Astrocyte (in vitro differentiated cells and primary cell): ENCODE measurements around the gene SLC29A1. TPM values are rescaled to one million over a fixed set of nuclear protein-coding genes. Genes with fewer than 3 reads are reported as not detected.

Experiments
- DNase-seq: peaks from one replicate; pipeline ENCODE4 v3.0.0-alpha.2; 2010; ENCODE audit warnings: low read depth
- FAIRE-seq: peaks from 2 replicates; lab custom pipeline; 2011; peaks lifted over from hg19 to GRCh38; lab: Jason Lieb, UNC
- H2AFZ ChIP-seq: 2 replicates; pipeline ENCODE4 v1.6.0; 2012; ENCODE audit warnings: low read depth, low read length, inconsistent platforms
- H3K27ac ChIP-seq: 2 replicates; pipeline ENCODE4 v1.5.1; 2011; ENCODE audit warnings: low read depth, low read length, inconsistent platforms
- H3K27me3 ChIP-seq: 2 replicates; pipeline ENCODE4 v1.6.0; 2011; ENCODE audit warnings: low read length, inconsistent platforms; ENCODE audit not compliant: insufficient read depth
- H3K36me3 ChIP-seq: 2 replicates; pipeline ENCODE4 v1.5.1; 2011; ENCODE audit warnings: low read length, inconsistent platforms; ENCODE audit not compliant: insufficient read depth
- H3K4me1 ChIP-seq: 2 replicates; pipeline ENCODE4 v1.5.1; 2011; ENCODE audit warnings: low read length, inconsistent platforms; ENCODE audit not compliant: insufficient read depth
- H3K4me2 ChIP-seq: 2 replicates; pipeline ENCODE4 v1.6.0; 2012; ENCODE audit warnings: low read length, inconsistent platforms
- H3K4me3 ChIP-seq: 2 replicates; pipeline ENCODE4 v1.5.1; 2011; ENCODE audit warnings: low read depth, mild to moderate bottlenecking, low read length, inconsistent platforms; ENCODE audit not compliant: insufficient read depth
- H3K79me2 ChIP-seq: 2 replicates; pipeline ENCODE4 v1.6.0; 2012; ENCODE audit warnings: mild to moderate bottlenecking, low read length, inconsistent platforms; ENCODE audit not compliant: insufficient read depth
- H3K9ac ChIP-seq: 2 replicates; pipeline ENCODE4 v1.6.0; 2012; ENCODE audit warnings: mild to moderate bottlenecking, low read length, inconsistent platforms
- H3K9me3 ChIP-seq: 2 replicates; pipeline ENCODE4 v1.5.1; 2012; ENCODE audit warnings: low read depth, mild to moderate bottlenecking, low read length, inconsistent platforms; ENCODE audit not compliant: insufficient read depth
- H4K20me1 ChIP-seq: 2 replicates; pipeline ENCODE4 v1.6.0; 2012; ENCODE audit warnings: low read length, inconsistent platforms; ENCODE audit not compliant: insufficient read depth
- H3K27ac Mint-ChIP-seq: one replicate; pipeline ENCODE4 v1.8.0; 2021; ENCODE audit warnings: mild to moderate bottlenecking, mixed read lengths; ENCODE audit not compliant: unreplicated experiment
- H3K27me3 Mint-ChIP-seq: one replicate; pipeline ENCODE4 v1.8.0; 2021; ENCODE audit warnings: low read depth, mixed read lengths; ENCODE audit not compliant: unreplicated experiment
- H3K36me3 Mint-ChIP-seq: one replicate; pipeline ENCODE4 v1.8.0; 2021; ENCODE audit warnings: low read depth, mixed read lengths; ENCODE audit not compliant: unreplicated experiment
- H3K4me1 Mint-ChIP-seq: one replicate; pipeline ENCODE4 v1.8.0; 2021; ENCODE audit warnings: low read depth, mixed read lengths; ENCODE audit not compliant: unreplicated experiment
- H3K4me3 Mint-ChIP-seq: one replicate; pipeline ENCODE4 v1.8.0; 2021; ENCODE audit warnings: mild to moderate bottlenecking, moderate library complexity, mixed read lengths; ENCODE audit not compliant: unreplicated experiment
- H3K9me3 Mint-ChIP-seq: one replicate; pipeline ENCODE4 v1.8.0; 2021; ENCODE audit warnings: mild to moderate bottlenecking, mixed read lengths; ENCODE audit not compliant: unreplicated experiment
- EZH2 ChIP-seq: IDR thresholded peaks from 2 replicates; pipeline ENCODE4 v1.6.1; 2012; ENCODE audit warnings: mild to moderate bottlenecking, low read length, inconsistent platforms; ENCODE audit not compliant: insufficient read depth
- total RNA-seq: library from RNA; stranded (reverse); gene quantifications from 2 replicates; pipeline ENCODE4 v1.2.1, GENCODE V29; 2021
- TF ChIP-seq, protein P1 (sequence below): IDR thresholded peaks from 2 replicates; pipeline ENCODE4 v1.5.1; 2011; ENCODE audit warnings: low read depth, mild to moderate bottlenecking, inconsistent platforms, low read length, moderate library complexity; ENCODE audit not compliant: insufficient read depth

SLC29A1 gene
- total RNA-seq, 1 donor from 2014 or later = 15.3 TPM

- H4K20me1 ChIP-seq = no peaks in the 10 kb centered on the region
- H3K36me3 ChIP-seq = no peaks in the 10 kb centered on the region
- Mint-ChIP-seq H3K36me3 (no peaks in the 10 kb centered on the region), H3K9me3 (no peaks in the 10 kb centered on the region), H3K4me1 (peaks cover 7% of the 10 kb centered on the region), H3K27ac (no peak overlapping the region), H3K27me3 (peaks cover 2% of the 10 kb centered on the region), H3K4me3 (peak overlapping the region; percentile 60)
- H3K4me3 ChIP-seq = no peak overlapping the region
- no peaks in the 10 kb centered on the region for H3K4me1 ChIP-seq
- H3K79me2 ChIP-seq = no peaks in the 10 kb centered on the region
- no peak overlapping the region for H3K27ac ChIP-seq
- H3K9ac ChIP-seq = no peak overlapping the region
- DNase-seq (no peak), FAIRE-seq (no peak)
- H3K27me3 ChIP-seq = no peaks in the 10 kb centered on the region
- no peaks in the 10 kb centered on the region for H3K9me3 ChIP-seq
- no peak overlapping the region for H2AFZ ChIP-seq
- TF ChIP-seq EZH2 = no peak
- TF ChIP-seq, protein P1, sequence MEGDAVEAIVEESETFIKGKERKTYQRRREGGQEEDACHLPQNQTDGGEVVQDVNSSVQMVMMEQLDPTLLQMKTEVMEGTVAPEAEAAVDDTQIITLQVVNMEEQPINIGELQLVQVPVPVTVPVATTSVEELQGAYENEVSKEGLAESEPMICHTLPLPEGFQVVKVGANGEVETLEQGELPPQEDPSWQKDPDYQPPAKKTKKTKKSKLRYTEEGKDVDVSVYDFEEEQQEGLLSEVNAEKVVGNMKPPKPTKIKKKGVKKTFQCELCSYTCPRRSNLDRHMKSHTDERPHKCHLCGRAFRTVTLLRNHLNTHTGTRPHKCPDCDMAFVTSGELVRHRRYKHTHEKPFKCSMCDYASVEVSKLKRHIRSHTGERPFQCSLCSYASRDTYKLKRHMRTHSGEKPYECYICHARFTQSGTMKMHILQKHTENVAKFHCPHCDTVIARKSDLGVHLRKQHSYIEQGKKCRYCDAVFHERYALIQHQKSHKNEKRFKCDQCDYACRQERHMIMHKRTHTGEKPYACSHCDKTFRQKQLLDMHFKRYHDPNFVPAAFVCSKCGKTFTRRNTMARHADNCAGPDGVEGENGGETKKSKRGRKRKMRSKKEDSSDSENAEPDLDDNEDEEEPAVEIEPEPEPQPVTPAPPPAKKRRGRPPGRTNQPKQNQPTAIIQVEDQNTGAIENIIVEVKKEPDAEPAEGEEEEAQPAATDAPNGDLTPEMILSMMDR = no peak
- no peak overlapping the region for H3K4me2 ChIP-seq
Measured at GRCh38 chr6:44202332-44202971, 20.9 kb upstream of the SLC29A1 start.

- peaks cover 7% of the 10 kb centered on the region for H3K4me1 Mint-ChIP-seq
- TF ChIP-seq, protein P1 = no peak
- TF ChIP-seq EZH2 = no peak
- H3K27ac Mint-ChIP-seq = no peak overlapping the region
- Histone ChIP-seq H3K36me3 (no peaks in the 10 kb centered on the region), H3K27ac (no peak overlapping the region), H3K4me2 (no peak overlapping the region), H3K79me2 (no peaks in the 10 kb centered on the region), H2AFZ (no peak overlapping the region), H3K9me3 (no peaks in the 10 kb centered on the region), H3K9ac (no peak overlapping the region), H4K20me1 (no peaks in the 10 kb centered on the region), H3K4me1 (no peaks in the 10 kb centered on the region), H3K4me3 (no peak overlapping the region), H3K27me3 (no peaks in the 10 kb centered on the region)
- peaks cover 2% of the 10 kb centered on the region for H3K27me3 Mint-ChIP-seq
- DNase-seq (no peak), FAIRE-seq (no peak)
- no peaks in the 10 kb centered on the region for H3K9me3 Mint-ChIP-seq
- no peaks in the 10 kb centered on the region for H3K36me3 Mint-ChIP-seq
- H3K4me3 Mint-ChIP-seq = no peak overlapping the region
Measured at GRCh38 chr6:44202972-44203750, 20.2 kb upstream of the SLC29A1 start.

- H3K27me3 ChIP-seq = no peaks in the 10 kb centered on the region
- no peaks in the 10 kb centered on the region for H3K9me3 ChIP-seq
- DNase-seq (no peak), FAIRE-seq (no peak)
- H3K27me3 Mint-ChIP-seq = peaks cover 6% of the 10 kb centered on the region
- no peak overlapping the region for H3K27ac Mint-ChIP-seq
- no peaks in the 10 kb centered on the region for H3K9me3 Mint-ChIP-seq
- TF ChIP-seq EZH2 = no peak
- TF ChIP-seq, protein P1 = no peak
- H3K4me3 Mint-ChIP-seq = no peak overlapping the region
- H3K4me1 Mint-ChIP-seq = peaks cover 7% of the 10 kb centered on the region
- H3K4me2 ChIP-seq = no peak overlapping the region
- H2AFZ ChIP-seq = no peak overlapping the region
- H3K79me2 ChIP-seq = no peaks in the 10 kb centered on the region
- H4K20me1 ChIP-seq = no peaks in the 10 kb centered on the region
- no peaks in the 10 kb centered on the region for H3K36me3 Mint-ChIP-seq
- no peak overlapping the region for H3K9ac ChIP-seq
- H3K27ac ChIP-seq = no peak overlapping the region
- no peaks in the 10 kb centered on the region for H3K36me3 ChIP-seq
- H3K4me1 ChIP-seq = no peaks in the 10 kb centered on the region
- H3K4me3 ChIP-seq = no peak overlapping the region
Measured at GRCh38 chr6:44203955-44204354, 19.4 kb upstream of the SLC29A1 start.
